ENCODE results near the gene PRMT6. TPM values are rescaled to one million over a fixed set of nuclear protein-coding genes. Genes with fewer than 3 reads are reported as not detected.
"Not testable (repeated sequence)": the region's sequence is repeated elsewhere in the genome, so short reads cannot be mapped to it uniquely, and the experiment has no call there.

Gene PRMT6
- total RNA-seq, 4 donors from 2014 or later: 13.4 to 22.2 (median 21.7) TPM

DNA sequence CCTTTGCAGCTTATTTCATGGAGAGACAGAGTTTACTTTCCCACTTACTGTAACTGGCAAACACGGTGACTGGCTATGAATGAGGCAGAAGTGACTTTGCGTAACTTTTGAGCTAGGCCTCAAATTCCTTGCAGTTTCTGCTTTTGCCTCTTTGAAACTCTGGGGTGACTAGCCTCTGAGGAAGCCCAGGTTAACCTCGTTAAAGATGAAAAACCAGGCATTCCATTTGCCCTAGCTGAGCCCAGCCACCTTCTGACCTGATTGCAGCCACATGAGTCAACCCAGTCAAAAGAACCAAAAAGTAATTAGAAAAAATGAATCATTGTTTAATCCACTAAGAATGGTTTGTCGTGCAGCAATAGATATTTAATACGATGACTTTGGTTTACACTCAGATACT is 20.4 kb downstream of the PRMT6 start:
- H3K4me1 ChIP-seq: no peaks in the 10 kb centered on the region
- no peak overlapping the region for H3K27ac ChIP-seq
- no peaks in the 10 kb centered on the region for H3K27me3 ChIP-seq
- DNase-seq: no peak
- H3K4me3 ChIP-seq (replicated peaks in 1 of 3): no peak overlapping the region
- H3K9me3 ChIP-seq: no peaks in the 10 kb centered on the region
- no peaks in the 10 kb centered on the region for H3K36me3 ChIP-seq
- TF ChIP-seq, protein P1, sequence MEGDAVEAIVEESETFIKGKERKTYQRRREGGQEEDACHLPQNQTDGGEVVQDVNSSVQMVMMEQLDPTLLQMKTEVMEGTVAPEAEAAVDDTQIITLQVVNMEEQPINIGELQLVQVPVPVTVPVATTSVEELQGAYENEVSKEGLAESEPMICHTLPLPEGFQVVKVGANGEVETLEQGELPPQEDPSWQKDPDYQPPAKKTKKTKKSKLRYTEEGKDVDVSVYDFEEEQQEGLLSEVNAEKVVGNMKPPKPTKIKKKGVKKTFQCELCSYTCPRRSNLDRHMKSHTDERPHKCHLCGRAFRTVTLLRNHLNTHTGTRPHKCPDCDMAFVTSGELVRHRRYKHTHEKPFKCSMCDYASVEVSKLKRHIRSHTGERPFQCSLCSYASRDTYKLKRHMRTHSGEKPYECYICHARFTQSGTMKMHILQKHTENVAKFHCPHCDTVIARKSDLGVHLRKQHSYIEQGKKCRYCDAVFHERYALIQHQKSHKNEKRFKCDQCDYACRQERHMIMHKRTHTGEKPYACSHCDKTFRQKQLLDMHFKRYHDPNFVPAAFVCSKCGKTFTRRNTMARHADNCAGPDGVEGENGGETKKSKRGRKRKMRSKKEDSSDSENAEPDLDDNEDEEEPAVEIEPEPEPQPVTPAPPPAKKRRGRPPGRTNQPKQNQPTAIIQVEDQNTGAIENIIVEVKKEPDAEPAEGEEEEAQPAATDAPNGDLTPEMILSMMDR (IDR thresholded peaks at IDR 0.05): no peak
- no peak for TF ChIP-seq POLR2A (IDR thresholded peaks at IDR 0.05)
- 77 to 78% methylated on average over 5 of the region's 5 CpGs for WGBS, 2 donors
- intact Hi-C loops (cut with DNase I): no loop called here

- TF ChIP-seq, protein P1 (IDR thresholded peaks at IDR 0.05): no peak
- TF ChIP-seq POLR2A (IDR thresholded peaks at IDR 0.05): no peak
- H3K4me1 ChIP-seq: no peaks in the 10 kb centered on the region
- intact Hi-C loops (cut with DNase I): no loop called here
- H3K27me3 ChIP-seq: no peaks in the 10 kb centered on the region
- no peak for DNase-seq
- H3K27ac ChIP-seq: no peak overlapping the region
- H3K9me3 ChIP-seq: no peaks in the 10 kb centered on the region
- H3K4me3 ChIP-seq (replicated peaks in 1 of 3): no peak overlapping the region
- WGBS, 2 donors: 33 to 37% methylated on average over 1 of the region's 1 CpG
- no peaks in the 10 kb centered on the region for H3K36me3 ChIP-seq
Observed at GRCh38 chr1:107079249-107079648, 22.8 kb downstream of the PRMT6 start.

GRCh38 chr1:107081102-107081501 is 24.6 kb downstream of the PRMT6 start:
- DNase-seq: no peak
- H3K9me3 ChIP-seq: no peaks in the 10 kb centered on the region
- intact Hi-C loops (cut with DNase I): no loop called here
- TF ChIP-seq, protein P1 (IDR thresholded peaks at IDR 0.05): no peak
- no peak for TF ChIP-seq POLR2A (IDR thresholded peaks at IDR 0.05)
- no peaks in the 10 kb centered on the region for H3K36me3 ChIP-seq
- H3K27me3 ChIP-seq: no peaks in the 10 kb centered on the region
- no peak overlapping the region for H3K27ac ChIP-seq
- no peaks in the 10 kb centered on the region for H3K4me1 ChIP-seq
- H3K4me3 ChIP-seq (replicated peaks in 1 of 3): no peak overlapping the region
- 59 to 69% methylated on average over 2 of the region's 2 CpGs for WGBS, 2 donors

DNA sequence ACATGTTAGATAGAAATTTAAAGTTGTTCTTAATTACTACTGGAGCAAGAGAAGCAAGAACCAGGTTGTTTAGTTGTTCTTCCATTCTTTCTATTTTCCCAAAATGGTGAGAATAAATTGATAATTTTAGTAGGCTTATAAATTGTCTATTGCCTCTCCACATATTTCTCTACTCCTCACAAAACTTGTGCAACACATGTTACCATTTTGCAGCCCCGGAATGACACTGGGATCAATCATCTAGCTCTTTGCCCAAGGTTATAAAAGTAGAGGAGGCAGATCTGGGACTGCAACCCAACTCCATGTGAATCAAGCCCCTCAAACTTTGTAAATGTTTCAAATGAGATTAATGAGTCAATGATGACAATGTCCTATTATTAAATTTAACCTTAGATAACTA is 34.9 kb downstream of the PRMT6 start:
- TF ChIP-seq, protein P1 (IDR thresholded peaks at IDR 0.05): no peak
- no peak for TF ChIP-seq POLR2A (IDR thresholded peaks at IDR 0.05)
- DNase-seq: no peak
- Histone ChIP-seq H3K9me3 (no peaks in the 10 kb centered on the region), H3K27me3 (no peaks in the 10 kb centered on the region), H3K27ac (no peak overlapping the region), H3K4me3 (replicated peaks in 1 of 3) (no peak overlapping the region), H3K36me3 (no peaks in the 10 kb centered on the region), H3K4me1 (no peaks in the 10 kb centered on the region)
- intact Hi-C loops (cut with DNase I): no loop called here
- 81 to 89% methylated on average over 1 of the region's 1 CpG for WGBS, 2 donors

DNA sequence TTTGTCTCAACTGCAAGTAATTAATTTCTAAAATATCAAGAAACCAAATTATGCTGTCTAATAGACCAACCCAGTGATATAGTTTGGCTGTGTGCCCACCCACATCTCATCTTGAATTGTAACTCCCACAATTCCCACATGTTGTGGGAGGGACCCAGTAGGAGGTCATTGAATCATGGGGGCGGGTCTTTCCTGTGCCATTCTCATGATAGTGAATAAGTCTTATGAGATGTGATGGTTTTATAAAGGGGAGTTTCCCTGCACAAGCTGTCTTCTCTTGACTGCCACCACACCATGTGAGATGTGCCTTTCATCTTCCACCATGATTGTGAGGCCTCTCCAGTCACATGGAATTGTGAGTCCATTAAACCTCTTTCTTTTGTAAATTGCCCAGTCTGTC is 36.9 kb downstream of the PRMT6 start:
- H3K27ac ChIP-seq; DNase-seq; intact Hi-C loops (cut with DNase I); H3K36me3 ChIP-seq; H3K4me1 ChIP-seq; H3K27me3 ChIP-seq; H3K9me3 ChIP-seq; H3K4me3 ChIP-seq (replicated peaks in 1 of 3): not testable (repeated sequence)
- WGBS, 2 donors: 67 to 87% methylated on average over 1 of the region's 1 CpG

- Histone ChIP-seq H3K27ac (no peak overlapping the region), H3K4me1 (no peaks in the 10 kb centered on the region), H3K9me3 (no peaks in the 10 kb centered on the region), H3K36me3 (no peaks in the 10 kb centered on the region), H3K27me3 (no peaks in the 10 kb centered on the region), H3K4me3 (replicated peaks in 1 of 3) (no peak overlapping the region)
- no peak for DNase-seq
- TF ChIP-seq, protein P1 (IDR thresholded peaks at IDR 0.05): no peak
- no peak for TF ChIP-seq POLR2A (IDR thresholded peaks at IDR 0.05)
- intact Hi-C loops (cut with DNase I): no loop called here
Observed at GRCh38 chr1:107095647-107096046, 39.2 kb downstream of the PRMT6 start.
